AG09309 (cell line): ENCODE measurements around the gene MAD1L1.

Experiments
- DNase-seq: peaks from one replicate; pipeline ENCODE4 v3.0.0-alpha.2; 2010; ENCODE audit warnings: low read depth
- H3K4me3 ChIP-seq: 2 replicates; pipeline ENCODE4 v1.5.1; 2011; ENCODE audit warnings: mild to moderate bottlenecking, low read depth, low read length, moderate library complexity; ENCODE audit not compliant: control insufficient read depth
- CTCF ChIP-seq: IDR thresholded peaks from 2 replicates; pipeline ENCODE4 v1.5.1; 2011; ENCODE audit warnings: mild to moderate bottlenecking, low read depth, low read length, inconsistent platforms; ENCODE audit not compliant: insufficient read depth, control insufficient read depth; ENCODE audit errors: missing control alignments

MAD1L1 gene

DNA sequence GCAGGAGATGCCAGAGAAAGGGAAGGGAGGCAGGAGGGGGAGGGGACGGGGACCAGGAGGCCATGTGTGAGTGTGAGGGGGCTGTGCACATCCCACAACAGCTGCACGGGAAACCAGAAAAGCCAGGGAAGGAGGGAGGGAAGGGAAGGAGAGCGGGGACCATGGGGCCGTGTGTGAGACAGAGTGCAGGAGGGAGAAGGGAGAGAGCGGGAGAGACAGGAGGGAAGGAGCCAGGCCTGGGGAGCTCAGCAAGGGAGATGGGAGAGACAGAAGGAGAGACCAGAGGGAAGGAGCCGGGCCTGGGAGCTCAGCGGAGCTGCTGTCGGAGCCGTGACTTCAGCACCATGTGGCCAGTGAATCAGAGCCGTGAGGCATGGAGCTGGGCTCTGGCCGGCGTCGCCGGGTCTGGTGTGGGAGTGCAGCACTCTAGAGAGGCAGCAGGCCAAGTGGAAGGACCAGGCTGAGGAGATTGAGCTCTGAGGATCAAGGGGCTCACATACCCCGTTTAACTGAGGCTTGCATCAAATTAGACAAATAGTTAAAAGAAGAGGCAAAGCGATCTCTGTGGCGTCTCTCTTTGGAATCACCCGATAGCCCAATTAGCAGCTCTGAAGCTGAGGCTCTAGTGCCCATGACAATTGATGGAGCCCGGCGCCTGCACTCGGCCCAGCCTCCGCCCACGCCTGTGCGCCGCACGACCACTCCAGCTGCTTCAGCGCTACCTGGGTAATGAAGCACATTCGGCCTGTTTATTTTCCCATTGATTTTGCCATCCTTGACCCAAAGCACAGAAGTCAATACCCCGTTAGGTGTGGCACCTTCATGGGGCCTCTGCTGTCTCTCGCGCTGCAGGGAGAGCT, 150.4 kb downstream of the MAD1L1 start:
- TF ChIP-seq CTCF: no peak
- H3K4me3 ChIP-seq: no peak overlapping the region
- DNase-seq: peak; percentile 32

DNA sequence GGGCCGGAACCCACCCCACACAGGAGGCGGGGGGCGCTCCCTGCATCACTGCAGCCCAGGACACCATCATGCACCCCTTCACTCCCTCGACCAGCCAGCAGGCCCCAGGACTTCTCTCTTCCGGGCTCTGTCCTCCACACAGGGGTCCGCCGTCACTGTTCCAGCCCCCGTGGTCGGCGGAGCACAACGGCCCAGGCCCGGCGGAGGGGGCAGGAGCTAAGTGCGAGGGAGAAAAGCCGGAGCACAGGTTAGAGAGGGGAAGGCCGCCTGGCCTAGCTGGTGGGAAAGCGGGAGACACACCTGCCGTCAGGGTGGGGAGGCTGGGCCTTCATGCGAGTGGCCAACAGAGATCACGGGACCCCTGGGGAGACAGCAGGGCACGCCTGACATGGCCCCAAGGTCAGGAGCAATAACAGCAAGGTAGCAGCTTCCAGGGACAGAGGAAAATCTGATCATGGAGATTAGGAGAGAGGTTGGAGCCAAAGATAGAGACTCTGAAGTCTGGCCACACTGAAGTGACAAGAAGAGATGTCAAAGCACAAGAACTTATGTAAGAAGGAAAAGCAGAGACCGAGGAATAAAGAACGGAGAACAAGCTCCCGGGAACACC, 151.1 kb downstream of the MAD1L1 start:
- no peak for TF ChIP-seq CTCF
- no peak overlapping the region for H3K4me3 ChIP-seq
- DNase-seq: no peak

- DNase-seq: no peak
- no peak for TF ChIP-seq CTCF
- H3K4me3 ChIP-seq: no peak overlapping the region
Measured at GRCh38 chr7:2080477-2080876, 152.3 kb downstream of the MAD1L1 start.

DNA sequence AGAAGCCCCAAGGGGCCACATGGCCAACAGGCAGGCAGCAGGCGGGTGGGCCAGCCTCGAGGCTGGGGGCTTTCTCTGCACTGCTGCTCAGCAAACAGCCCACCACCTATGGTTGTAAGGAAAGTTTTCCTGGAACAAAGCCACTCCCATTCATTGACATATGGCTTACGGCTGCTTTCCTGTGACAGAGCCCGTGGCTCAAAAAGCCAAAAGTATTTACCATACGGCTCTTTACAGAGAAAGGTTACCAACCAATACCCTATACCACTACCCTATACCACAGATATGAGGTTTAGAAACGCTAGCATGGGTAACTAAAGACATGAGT, 152.7 kb downstream of the MAD1L1 start:
- no peak overlapping the region for H3K4me3 ChIP-seq
- no peak for TF ChIP-seq CTCF
- DNase-seq: no peak

GRCh38 chr7:2079332-2080059, 153.2 kb downstream of the MAD1L1 start:
- no peak overlapping the region for H3K4me3 ChIP-seq
- TF ChIP-seq CTCF: no peak
- no peak for DNase-seq

DNA sequence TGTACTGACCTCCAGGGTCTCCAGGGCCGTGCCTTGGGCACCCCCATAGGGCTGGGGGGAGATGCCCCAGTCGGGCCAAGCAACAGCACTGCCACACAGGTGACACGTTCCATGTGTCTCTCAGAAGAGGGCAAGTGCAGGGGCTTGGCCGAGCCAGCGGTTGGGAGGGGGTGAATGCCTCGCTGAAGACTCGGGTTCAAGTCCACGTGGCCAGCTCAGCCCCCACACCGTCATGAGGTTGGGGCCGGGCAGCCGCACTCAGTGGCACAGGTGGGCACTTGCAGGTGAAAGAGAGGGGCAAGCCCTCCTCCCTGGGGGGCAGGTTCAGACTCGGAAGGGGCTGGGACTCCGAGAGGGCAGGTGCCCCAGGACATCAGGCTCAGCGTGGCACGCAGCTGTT, 153.8 kb downstream of the MAD1L1 start:
- TF ChIP-seq CTCF: no peak
- no peak for DNase-seq
- no peak overlapping the region for H3K4me3 ChIP-seq
